DOHH2 (cell line): ENCODE data around the gene SPRR2F.

Experiments
- H3F3A ChIP-seq: fragments of 200-600 bp; sonication (generic), shearing (Covaris generic); 2 replicates; pipeline ENCODE4 v1.6.0; 2016; ENCODE audit warnings: antibody characterized with exemption, mild to moderate bottlenecking; ENCODE audit not compliant: control insufficient read depth, insufficient read depth
- H3K27ac ChIP-seq: fragments of 200-600 bp; sonication (generic); 2 replicates; pipeline ENCODE4 v1.5.1; 2014; ENCODE audit warnings: low read depth, mild to moderate bottlenecking, low read length, moderate library complexity
- H3K27me3 ChIP-seq: fragments of 200-600 bp; sonication (generic); 2 replicates; pipeline ENCODE4 v1.6.1; 2014; ENCODE audit warnings: mild to moderate bottlenecking, low read length, mixed read lengths; ENCODE audit not compliant: control insufficient read depth
- H3K36me3 ChIP-seq: fragments of 200-600 bp; sonication (generic); 2 replicates; pipeline ENCODE4 v1.6.1; 2014; ENCODE audit warnings: mild to moderate bottlenecking, low read length, moderate library complexity, mixed read lengths; ENCODE audit not compliant: control insufficient read depth
- H3K4me1 ChIP-seq: fragments of 200-600 bp; sonication (generic); 2 replicates; pipeline ENCODE4 v1.6.1; 2014; ENCODE audit warnings: mild to moderate bottlenecking, low read length, mixed read lengths; ENCODE audit not compliant: control insufficient read depth
- H3K4me2 ChIP-seq: fragments of 200-600 bp; sonication (generic); 2 replicates; pipeline ENCODE4 v1.6.0; 2014; ENCODE audit warnings: mild to moderate bottlenecking, low read length, moderate library complexity
- H3K4me3 ChIP-seq: fragments of 200-600 bp; sonication (generic); 2 replicates; pipeline ENCODE4 v1.5.1; 2014; ENCODE audit warnings: mild to moderate bottlenecking, low read length, mixed read lengths
- H3K79me2 ChIP-seq: fragments of 200-600 bp; sonication (generic); 2 replicates; pipeline ENCODE4 v1.6.1; 2014; ENCODE audit warnings: mild to moderate bottlenecking, low read length, mixed read lengths; ENCODE audit not compliant: control insufficient read depth
- H3K9me2 ChIP-seq: fragments of 200-600 bp; sonication (generic); replicated peaks from 2 replicates; pipeline ENCODE4 v1.6.1; 2014; ENCODE audit warnings: mild to moderate bottlenecking, low read length, mixed read lengths; ENCODE audit not compliant: control insufficient read depth
- H3K9me3 ChIP-seq: fragments of 200-600 bp; sonication (generic); 2 replicates; pipeline ENCODE4 v1.6.1; 2014; ENCODE audit warnings: antibody characterized with exemption, low read length, mixed read lengths; ENCODE audit not compliant: control insufficient read depth, insufficient read depth
- H4K20me1 ChIP-seq: fragments of 200-600 bp; sonication (generic); 2 replicates; pipeline ENCODE4 v1.6.0; 2014; ENCODE audit warnings: low read depth, mild to moderate bottlenecking, antibody characterized with exemption, low read length, moderate library complexity; ENCODE audit not compliant: control insufficient read depth, insufficient read depth
- CTCF ChIP-seq: fragments of 200-600 bp; sonication (generic); IDR thresholded peaks from one replicate; pipeline ENCODE4 v1.5.1; 2014; ENCODE audit warnings: antibody characterized with exemption, mild to moderate bottlenecking, low read depth, low read length; ENCODE audit not compliant: poor library complexity, severe bottlenecking
- EZH2phosphoT487 ChIP-seq: fragments of 200-600 bp; sonication (generic); IDR thresholded peaks from 2 replicates; pipeline ENCODE4 v1.6.1; 2017; ENCODE audit warnings: borderline replicate concordance, mild to moderate bottlenecking, antibody characterized with exemption, low read length, moderate library complexity, mixed read lengths

The SPRR2F gene

GRCh38 chr1:153150846-153151245, 37.5 kb upstream of the SPRR2F start, which contains the start of gene SPRR2G:
TSS of gene SPRR2G (minus strand) at chr1:153150890. CDS start at chr1:153150110, 780 bp downstream.
- no peak within 1 kb of the TSS for H3K4me3 ChIP-seq
- no peak within 1 kb of the TSS for H3K27ac ChIP-seq

GRCh38 chr1:153141377-153141776, 28.1 kb upstream of the SPRR2F start:
- H3F3A ChIP-seq = no peaks in the 10 kb centered on the region
- H3K4me1 ChIP-seq = no peaks in the 10 kb centered on the region
- no peaks in the 10 kb centered on the region for H4K20me1 ChIP-seq
- H3K9me3 ChIP-seq = no peaks in the 10 kb centered on the region
- no peaks in the 10 kb centered on the region for H3K79me2 ChIP-seq
- no peaks in the 10 kb centered on the region for H3K36me3 ChIP-seq
- H3K4me2 ChIP-seq = no peak overlapping the region
- 0 out of 2 replicates have a peak, but pooled peaks cover 3% of the 10 kb centered on the region for H3K27me3 ChIP-seq
- no peak overlapping the region for H3K4me3 ChIP-seq
- H3K27ac ChIP-seq = no peak overlapping the region
- H3K9me2 ChIP-seq = no peaks in the 10 kb centered on the region; the same call in 1 of the 2 replicates
- TF ChIP-seq CTCF = no peak
- no peak for TF ChIP-seq EZH2phosphoT487

More at GRCh38 chr1:153150846-153151245, 37.5 kb upstream of the SPRR2F start, which contains the start of gene SPRR2G:
- Histone ChIP-seq H3K36me3 (no peaks in the 10 kb centered on the region), H3K79me2 (no peaks in the 10 kb centered on the region), H3K9me2 (no peaks in the 10 kb centered on the region), H3K4me1 (no peaks in the 10 kb centered on the region), H3K4me2 (no peak within 1 kb of the TSS), H4K20me1 (no peaks in the 10 kb centered on the region), H3K9me3 (no peaks in the 10 kb centered on the region), H3F3A (no peaks in the 10 kb centered on the region), H3K27me3 (no peaks in the 10 kb centered on the region)
- TF ChIP-seq CTCF (no peak), EZH2phosphoT487 (no peak)

- Histone ChIP-seq H4K20me1 (no peaks in the 10 kb centered on the region), H3K9me3 (no peaks in the 10 kb centered on the region), H3F3A (no peaks in the 10 kb centered on the region), H3K27me3 (0 out of 2 replicates have a peak, but pooled peaks cover 3% of the 10 kb centered on the region), H3K36me3 (no peaks in the 10 kb centered on the region), H3K4me2 (no peak overlapping the region), H3K27ac (no peak overlapping the region), H3K4me1 (no peaks in the 10 kb centered on the region), H3K79me2 (no peaks in the 10 kb centered on the region), H3K4me3 (no peak overlapping the region), H3K9me2 (no peaks in the 10 kb centered on the region; the same call in 1 of the 2 replicates)
- no peak for TF ChIP-seq CTCF
Observed at GRCh38 chr1:153140484-153140883, 27.2 kb upstream of the SPRR2F start.

GRCh38 chr1:153133743-153134142, 20.4 kb upstream of the SPRR2F start:
- TF ChIP-seq CTCF (no peak), EZH2phosphoT487 (no peak)
- H3F3A ChIP-seq = no peaks in the 10 kb centered on the region

More at GRCh38 chr1:153133743-153134142, 20.4 kb upstream of the SPRR2F start:
- H3K9me3 ChIP-seq = no peaks in the 10 kb centered on the region
- H3K27ac ChIP-seq = no peak overlapping the region
- H3K4me3 ChIP-seq = no peak overlapping the region
- H3K9me2 ChIP-seq = no peaks in the 10 kb centered on the region
- H3K79me2 ChIP-seq = no peaks in the 10 kb centered on the region
- no peaks in the 10 kb centered on the region for H3K36me3 ChIP-seq
- no peaks in the 10 kb centered on the region for H3K4me1 ChIP-seq
- H4K20me1 ChIP-seq = no peaks in the 10 kb centered on the region
- H3K4me2 ChIP-seq = no peak overlapping the region
- no peaks in the 10 kb centered on the region for H3K27me3 ChIP-seq
